HEK293 (cell line): Measurements from ENCODE around the gene ABAT.

Source experiments
- CTCF ChIP-seq: fragments of 450-650 bp; formaldehyde crosslinking; IDR thresholded peaks from 2 replicates; pipeline ENCODE4 v1.5.1; 2016; ENCODE audit warnings: missing biosample characterization, missing genetic modification characterization
- HOXA7 ChIP-seq: sonication (generic); formaldehyde crosslinking; IDR thresholded peaks from 2 replicates; pipeline ENCODE4 v1.8.1; 2022; ENCODE audit warnings: missing genetic modification reagents, borderline replicate concordance
- RBAK ChIP-seq: fragments of 450-650 bp; formaldehyde crosslinking; IDR thresholded peaks from 2 replicates; pipeline ENCODE4 v1.5.1; 2016; ENCODE audit warnings: missing biosample characterization, missing genetic modification characterization
- ZBTB26 ChIP-seq: fragments of 450-650 bp; formaldehyde crosslinking; optimal IDR thresholded peaks from 2 replicates; pipeline ENCODE3; 2016; ENCODE audit warnings: missing biosample characterization, mild to moderate bottlenecking, missing genetic modification characterization
- ZNF138 ChIP-seq: fragments of 450-650 bp; formaldehyde crosslinking; IDR thresholded peaks from 2 replicates; pipeline ENCODE4 v1.5.1; 2016; ENCODE audit warnings: missing biosample characterization, missing genetic modification characterization, borderline replicate concordance
- ZNF155 ChIP-seq: fragments of 450-650 bp; formaldehyde crosslinking; IDR thresholded peaks from 2 replicates; pipeline ENCODE4 v1.5.1; 2016; ENCODE audit warnings: missing biosample characterization, missing genetic modification characterization
- ZNF24 ChIP-seq: fragments of 450-650 bp; formaldehyde crosslinking; IDR thresholded peaks from 2 replicates; pipeline ENCODE4 v1.5.1; 2016; ENCODE audit warnings: missing biosample characterization, missing genetic modification characterization
- ZNF654 ChIP-seq: fragments of 450-650 bp; formaldehyde crosslinking; IDR thresholded peaks from 2 replicates; pipeline ENCODE4 v1.5.1; 2016; ENCODE audit warnings: low read depth, missing biosample characterization, missing genetic modification characterization
- ZNF776 ChIP-seq: fragments of 450-650 bp; formaldehyde crosslinking; IDR thresholded peaks from 2 replicates; pipeline ENCODE4 v1.5.0; 2017; ENCODE audit warnings: missing biosample characterization, missing genetic modification characterization, borderline replicate concordance
- TF ChIP-seq, protein P1 (sequence below): fragments of 450-650 bp; formaldehyde crosslinking; IDR thresholded peaks from 2 replicates; pipeline ENCODE4 v1.5.1; 2016; ENCODE audit warnings: missing biosample characterization, missing genetic modification characterization, low read depth
- TF ChIP-seq, protein P2 (sequence below): fragments of 450-650 bp; formaldehyde crosslinking; IDR thresholded peaks from 2 replicates; pipeline ENCODE4 v1.5.1; 2016; ENCODE audit warnings: missing biosample characterization, missing genetic modification characterization, low read depth

GRCh38 chr16:8704098-8704497 is 29.7 kb downstream of the ABAT start:
- TF ChIP-seq CTCF (tag by site-specific recombination) (no peak), ZNF776 (no peak), ZNF24 (no peak), HOXA7 (no peak), RBAK (tag by site-specific recombination) (no peak), ZNF138 (tag by site-specific recombination) (no peak), ZNF155 (tag by site-specific recombination) (no peak), ZNF654 (no peak), ZBTB26 (tag by site-specific recombination) (no peak)
- TF ChIP-seq, protein P1, sequence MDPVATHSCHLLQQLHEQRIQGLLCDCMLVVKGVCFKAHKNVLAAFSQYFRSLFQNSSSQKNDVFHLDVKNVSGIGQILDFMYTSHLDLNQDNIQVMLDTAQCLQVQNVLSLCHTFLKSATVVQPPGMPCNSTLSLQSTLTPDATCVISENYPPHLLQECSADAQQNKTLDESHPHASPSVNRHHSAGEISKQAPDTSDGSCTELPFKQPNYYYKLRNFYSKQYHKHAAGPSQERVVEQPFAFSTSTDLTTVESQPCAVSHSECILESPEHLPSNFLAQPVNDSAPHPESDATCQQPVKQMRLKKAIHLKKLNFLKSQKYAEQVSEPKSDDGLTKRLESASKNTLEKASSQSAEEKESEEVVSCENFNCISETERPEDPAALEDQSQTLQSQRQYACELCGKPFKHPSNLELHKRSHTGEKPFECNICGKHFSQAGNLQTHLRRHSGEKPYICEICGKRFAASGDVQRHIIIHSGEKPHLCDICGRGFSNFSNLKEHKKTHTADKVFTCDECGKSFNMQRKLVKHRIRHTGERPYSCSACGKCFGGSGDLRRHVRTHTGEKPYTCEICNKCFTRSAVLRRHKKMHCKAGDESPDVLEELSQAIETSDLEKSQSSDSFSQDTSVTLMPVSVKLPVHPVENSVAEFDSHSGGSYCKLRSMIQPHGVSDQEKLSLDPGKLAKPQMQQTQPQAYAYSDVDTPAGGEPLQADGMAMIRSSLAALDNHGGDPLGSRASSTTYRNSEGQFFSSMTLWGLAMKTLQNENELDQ (tag by site-specific recombination) = no peak
- TF ChIP-seq, protein P2, sequence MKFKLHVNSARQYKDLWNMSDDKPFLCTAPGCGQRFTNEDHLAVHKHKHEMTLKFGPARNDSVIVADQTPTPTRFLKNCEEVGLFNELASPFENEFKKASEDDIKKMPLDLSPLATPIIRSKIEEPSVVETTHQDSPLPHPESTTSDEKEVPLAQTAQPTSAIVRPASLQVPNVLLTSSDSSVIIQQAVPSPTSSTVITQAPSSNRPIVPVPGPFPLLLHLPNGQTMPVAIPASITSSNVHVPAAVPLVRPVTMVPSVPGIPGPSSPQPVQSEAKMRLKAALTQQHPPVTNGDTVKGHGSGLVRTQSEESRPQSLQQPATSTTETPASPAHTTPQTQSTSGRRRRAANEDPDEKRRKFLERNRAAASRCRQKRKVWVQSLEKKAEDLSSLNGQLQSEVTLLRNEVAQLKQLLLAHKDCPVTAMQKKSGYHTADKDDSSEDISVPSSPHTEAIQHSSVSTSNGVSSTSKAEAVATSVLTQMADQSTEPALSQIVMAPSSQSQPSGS = no peak
